ENCODE measurements around the gene SEPTIN8. TPM values are rescaled to one million over a fixed set of nuclear protein-coding genes. Genes with fewer than 3 reads are reported as not detected.

The SEPTIN8 gene
- total and polyA plus RNA-seq, 2 donors (not counting 1 experiment from before 2014, with no cell fraction given): 4.0 to 5.9 TPM

DNA sequence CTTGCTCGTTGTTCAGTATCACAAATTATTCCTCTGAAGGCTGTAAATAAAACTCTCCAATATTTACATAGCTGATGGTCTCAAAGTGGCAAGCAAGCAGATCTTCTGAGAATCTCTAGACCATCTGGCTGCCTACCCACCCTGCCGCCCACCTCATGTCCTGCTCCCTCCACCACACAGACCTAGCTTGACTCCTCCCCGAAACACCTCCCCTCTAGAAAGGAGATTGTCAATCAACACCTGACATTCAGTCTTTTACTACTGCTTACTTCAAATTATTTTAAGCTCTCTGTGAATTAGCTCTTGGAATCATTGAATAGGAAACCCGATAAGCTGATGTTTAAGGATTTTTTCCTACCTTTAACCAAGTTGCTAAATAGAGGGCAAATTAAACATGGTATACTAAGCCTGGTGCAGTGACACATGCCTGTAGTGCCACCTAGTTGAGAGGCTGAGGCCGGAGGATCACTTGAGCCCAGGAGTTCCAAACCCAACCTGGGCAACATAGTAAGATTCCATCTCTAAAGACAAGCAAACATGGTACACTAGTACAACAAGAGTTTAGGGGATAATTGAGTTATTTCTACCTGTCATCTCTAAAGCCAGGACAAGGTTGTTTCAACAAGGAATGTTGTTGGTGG is 25.1 kb upstream of the SEPTIN8 start:
- H3K27ac Mint-ChIP-seq: no peak overlapping the region
- no peaks in the 10 kb centered on the region for H3K9me3 Mint-ChIP-seq (ENCODE audit: insufficient read depth)
- no peak overlapping the region for H3K27ac ChIP-seq (ENCODE audit: low read length in 2 of 2)

More for the DNA sequence above, 25.1 kb upstream of the SEPTIN8 start:
- Histone ChIP-seq H3K9me3 (ENCODE audit: control extremely low read depth in 1 of 3, control insufficient read depth in 2 of 3, insufficient read depth in 1 of 3, low read length in 2 of 3) (no peaks in the 10 kb centered on the region), H3K79me2 (ENCODE audit: control insufficient read depth, insufficient read depth, low read length) (no peaks in the 10 kb centered on the region), H2AFZ (ENCODE audit: insufficient read depth, low read depth, low read length, poor library complexity, severe bottlenecking) (no peak overlapping the region), H3K4me2 (replicated peaks; ENCODE audit: low read depth, low read length, poor library complexity, severe bottlenecking) (no peak overlapping the region), H3K36me3 (replicated peaks in 1 of 2; ENCODE audit: control extremely low read depth in 1 of 2, control insufficient read depth in 1 of 2, extremely low read depth in 1 of 2, insufficient read depth in 2 of 2, low read length in 1 of 2) (no peaks in the 10 kb centered on the region), H3K27me3 (replicated peaks in 1 of 4; ENCODE audit: control extremely low read depth in 1 of 4, control insufficient read depth in 3 of 4, insufficient read depth in 4 of 4, low read length in 3 of 4) (peaks cover 0 to 14% (median 11%) of the 10 kb centered on the region in 4 experiments), H3K4me3 (ENCODE audit: control extremely low read depth in 1 of 5, extremely low read depth in 1 of 5, insufficient read depth in 1 of 5, low read depth in 2 of 5, low read length in 4 of 5) (no peak overlapping the region), H3K4me1 (ENCODE audit: control insufficient read depth in 2 of 2, insufficient read depth in 2 of 2, low read length in 2 of 2) (no peaks in the 10 kb centered on the region), H3K9ac (ENCODE audit: low read length) (no peak overlapping the region), H4K20me1 (ENCODE audit: control insufficient read depth, insufficient read depth, low read length, poor library complexity, severe bottlenecking) (no peaks in the 10 kb centered on the region)
- Mint-ChIP-seq H3K4me3 (no peak overlapping the region), H3K4me1 (peaks cover 6% of the 10 kb centered on the region), H3K27me3 (peaks cover 49% of the 10 kb centered on the region)
- 77% methylated on average over 3 of the region's 5 CpGs for WGBS (ENCODE audit: insufficient coverage)
- ATAC-seq (ENCODE audit: low read depth) (no peak), DNase-seq (no peak)
- ChIA-PET CTCF (interaction anchor here (1.3 to 3.3 kb wide), 2 partner anchors 18 to 28 kb away, joined by 7 to 15 read pairs; partner anchors contain the start of gene SHROOM1), POLR2A (interaction anchor here (0.6 kb wide), 1 partner anchor 257 kb away, joined by 3 read pairs; no protein-coding TSS in a partner anchor)
- intact Hi-C loops (cut with micrococcal nuclease): no loop called here
- TF ChIP-seq EZH2 (IDR thresholded peaks at IDR 0.05; ENCODE audit: borderline replicate concordance, insufficient read depth, low read depth, low read length, poor library complexity, severe bottlenecking): no peak
- no peak for TF ChIP-seq CTCF (IDR thresholded peaks at IDR 0.05)
